ENCODE data around the gene UGT2B7. TPM values are rescaled to one million over a fixed set of nuclear protein-coding genes. Genes with fewer than 3 reads are reported as not detected.

Gene UGT2B7
- total RNA-seq, 4 donors from 2014 or later, result 0.58 to 22.2 (median 2.0) TPM; not detected in 1

DNA sequence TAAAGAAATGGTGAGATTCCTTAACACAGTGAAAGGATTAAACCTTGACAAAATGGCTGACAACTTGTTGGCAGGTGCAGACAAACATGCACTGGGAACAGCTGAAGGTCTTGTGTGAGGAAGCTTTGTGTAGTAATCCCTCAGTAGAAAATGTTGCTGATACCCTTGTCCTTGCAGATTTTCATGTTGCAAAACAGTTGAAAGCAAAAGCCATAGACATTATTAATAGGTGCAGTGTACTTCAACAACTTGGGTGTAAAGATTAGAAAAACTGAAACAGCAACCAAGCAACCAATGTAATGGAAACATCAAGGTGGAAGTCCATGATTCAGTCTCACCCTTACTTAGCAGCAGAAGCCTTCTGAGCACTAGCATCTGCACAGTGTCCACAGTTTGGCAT, 29.8 kb downstream of the UGT2B7 start:
- Histone ChIP-seq H3K27ac (no peak overlapping the region), H3K27me3 (no peaks in the 10 kb centered on the region), H3K9me3 (no peaks in the 10 kb centered on the region), H3K4me1 (no peaks in the 10 kb centered on the region), H3K36me3 (no peaks in the 10 kb centered on the region), H3K4me3 (no peak overlapping the region)
- intact Hi-C loops (cut with DNase I; ENCODE audit: low total_unique reads), result no loop called here
- no peak for TF ChIP-seq POLR2A (IDR thresholded peaks at IDR 0.05)
- TF ChIP-seq, protein P1, sequence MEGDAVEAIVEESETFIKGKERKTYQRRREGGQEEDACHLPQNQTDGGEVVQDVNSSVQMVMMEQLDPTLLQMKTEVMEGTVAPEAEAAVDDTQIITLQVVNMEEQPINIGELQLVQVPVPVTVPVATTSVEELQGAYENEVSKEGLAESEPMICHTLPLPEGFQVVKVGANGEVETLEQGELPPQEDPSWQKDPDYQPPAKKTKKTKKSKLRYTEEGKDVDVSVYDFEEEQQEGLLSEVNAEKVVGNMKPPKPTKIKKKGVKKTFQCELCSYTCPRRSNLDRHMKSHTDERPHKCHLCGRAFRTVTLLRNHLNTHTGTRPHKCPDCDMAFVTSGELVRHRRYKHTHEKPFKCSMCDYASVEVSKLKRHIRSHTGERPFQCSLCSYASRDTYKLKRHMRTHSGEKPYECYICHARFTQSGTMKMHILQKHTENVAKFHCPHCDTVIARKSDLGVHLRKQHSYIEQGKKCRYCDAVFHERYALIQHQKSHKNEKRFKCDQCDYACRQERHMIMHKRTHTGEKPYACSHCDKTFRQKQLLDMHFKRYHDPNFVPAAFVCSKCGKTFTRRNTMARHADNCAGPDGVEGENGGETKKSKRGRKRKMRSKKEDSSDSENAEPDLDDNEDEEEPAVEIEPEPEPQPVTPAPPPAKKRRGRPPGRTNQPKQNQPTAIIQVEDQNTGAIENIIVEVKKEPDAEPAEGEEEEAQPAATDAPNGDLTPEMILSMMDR (IDR thresholded peaks at IDR 0.05), result no peak
- no peak for DNase-seq

DNA sequence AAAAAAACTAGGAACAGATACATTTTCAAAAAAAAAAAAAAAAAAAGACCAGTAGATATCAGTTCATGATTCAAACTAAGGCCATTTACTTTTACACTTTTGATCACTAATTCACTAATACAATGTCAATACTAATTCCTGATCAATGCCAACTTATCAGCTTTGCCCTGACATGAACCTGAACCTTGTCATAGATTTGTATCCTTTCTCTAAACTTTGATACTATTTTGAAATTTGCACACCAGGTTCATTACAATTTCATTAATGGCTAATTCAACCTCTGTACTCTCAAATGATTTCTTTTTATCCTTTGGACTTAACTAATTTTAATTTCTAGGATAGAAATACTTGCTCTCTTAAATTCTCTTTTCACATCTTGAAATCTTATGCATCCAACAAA, 37.7 kb downstream of the UGT2B7 start:
- no peaks in the 10 kb centered on the region for H3K9me3 ChIP-seq
- no peak for TF ChIP-seq POLR2A (IDR thresholded peaks at IDR 0.05)
- TF ChIP-seq, protein P1 (IDR thresholded peaks at IDR 0.05), result no peak
- H3K4me3 ChIP-seq, result no peak overlapping the region
- H3K4me1 ChIP-seq, result no peaks in the 10 kb centered on the region
- DNase-seq, result no peak
- intact Hi-C loops (cut with DNase I; ENCODE audit: low total_unique reads), result no loop called here
- no peaks in the 10 kb centered on the region for H3K27me3 ChIP-seq
- H3K27ac ChIP-seq, result no peak overlapping the region
- H3K36me3 ChIP-seq, result no peaks in the 10 kb centered on the region

DNA sequence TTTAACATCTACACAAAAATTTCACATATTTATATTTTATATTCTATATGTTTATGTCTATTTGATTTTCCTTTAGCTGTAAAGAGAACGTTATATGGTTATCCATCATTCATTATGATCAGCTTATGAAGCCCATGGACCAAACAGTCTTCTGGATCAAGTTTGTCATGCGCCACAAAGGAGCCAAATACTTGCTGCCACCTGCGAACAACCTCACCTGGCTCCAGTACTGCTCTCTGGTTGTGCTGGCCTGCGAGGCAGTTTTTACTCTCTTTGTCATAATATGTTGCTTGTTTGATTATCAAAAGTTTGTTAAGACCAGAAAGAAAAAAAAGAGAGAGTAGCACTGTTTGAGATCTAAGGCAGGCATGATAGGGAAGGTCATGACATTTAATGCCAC, 38.2 kb downstream of the UGT2B7 start:
- Histone ChIP-seq H3K36me3 (no peaks in the 10 kb centered on the region), H3K27me3 (no peaks in the 10 kb centered on the region), H3K9me3 (no peaks in the 10 kb centered on the region), H3K4me3 (no peak overlapping the region), H3K27ac (no peak overlapping the region), H3K4me1 (no peaks in the 10 kb centered on the region)
- DNase-seq, result no peak
- intact Hi-C loops (cut with DNase I; ENCODE audit: low total_unique reads), result no loop called here
- no peak for TF ChIP-seq POLR2A (IDR thresholded peaks at IDR 0.05)
- TF ChIP-seq, protein P1 (IDR thresholded peaks at IDR 0.05), result no peak

DNA sequence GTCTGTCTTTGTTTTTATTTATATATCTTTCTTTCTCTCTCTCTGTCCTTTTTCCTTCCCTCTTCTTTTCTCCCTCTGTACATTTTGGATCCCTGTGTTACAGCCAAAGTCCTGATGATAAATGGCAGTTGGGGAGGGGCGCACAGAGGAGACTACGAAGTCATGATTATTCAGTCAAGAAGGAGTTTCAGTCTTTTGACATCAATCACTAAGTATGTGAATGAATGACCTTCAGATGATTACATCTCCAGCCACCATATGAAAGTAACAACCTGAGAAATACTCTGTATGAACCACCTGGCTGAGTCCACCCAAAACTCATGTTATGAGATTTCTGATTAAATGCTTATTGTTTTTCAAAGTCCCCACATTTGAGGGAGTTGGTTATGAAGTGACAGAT, 45.0 kb downstream of the UGT2B7 start:
- no peak for TF ChIP-seq POLR2A (IDR thresholded peaks at IDR 0.05)
- TF ChIP-seq, protein P1 (IDR thresholded peaks at IDR 0.05), result no peak
- intact Hi-C loops (cut with DNase I; ENCODE audit: low total_unique reads), result no loop called here
- no peaks in the 10 kb centered on the region for H3K36me3 ChIP-seq
- no peak overlapping the region for H3K4me3 ChIP-seq
- no peaks in the 10 kb centered on the region for H3K4me1 ChIP-seq
- H3K27ac ChIP-seq, result no peak overlapping the region
- H3K9me3 ChIP-seq, result no peaks in the 10 kb centered on the region
- DNase-seq, result no peak
- H3K27me3 ChIP-seq, result no peaks in the 10 kb centered on the region

DNA sequence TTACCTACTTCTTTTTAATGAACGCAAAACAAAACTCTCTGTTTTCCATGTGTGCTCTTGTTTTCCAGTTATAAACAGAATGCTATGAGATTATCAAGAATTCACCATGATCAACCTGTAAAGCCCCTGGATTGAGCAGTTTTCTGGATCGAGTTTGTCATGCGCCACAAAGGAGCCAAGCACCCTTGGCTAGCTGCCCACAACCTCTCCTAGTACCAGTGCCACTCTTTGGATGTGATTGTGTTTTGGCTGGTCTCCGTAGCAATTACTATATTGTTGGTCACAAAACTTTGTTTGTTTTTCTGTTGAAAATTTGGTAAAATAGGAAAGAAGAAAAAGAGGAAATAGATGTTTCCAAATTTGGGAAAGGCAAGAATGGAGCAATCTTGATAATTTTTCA, 51.1 kb downstream of the UGT2B7 start:
- TF ChIP-seq, protein P1 (IDR thresholded peaks at IDR 0.05), result no peak
- no peak for TF ChIP-seq POLR2A (IDR thresholded peaks at IDR 0.05)
- no peak for DNase-seq
- H3K36me3 ChIP-seq, result no peaks in the 10 kb centered on the region
- H3K4me3 ChIP-seq, result no peak overlapping the region
- H3K27me3 ChIP-seq, result no peaks in the 10 kb centered on the region
- no peaks in the 10 kb centered on the region for H3K4me1 ChIP-seq
- intact Hi-C loops (cut with DNase I; ENCODE audit: low total_unique reads), result no loop called here
- no peaks in the 10 kb centered on the region for H3K9me3 ChIP-seq
- H3K27ac ChIP-seq, result no peak overlapping the region

Measured in uterus (tissue), 4 donors.